Neural progenitor cell (in vitro differentiated cells): ENCODE data around the gene SELENBP1. TPM values are rescaled to one million over a fixed set of nuclear protein-coding genes. Genes with fewer than 3 reads are reported as not detected.
"Not testable (repeated sequence)": the region's sequence is repeated elsewhere in the genome, so short reads cannot be mapped to it uniquely, and the experiment has no call there.

Source experiments
- DNase-seq: peaks from one replicate; pipeline ENCODE4 v3.0.0-alpha.2; 2016; ENCODE audit warnings: low spot score
- H2AFZ ChIP-seq: fragments of 200-600 bp; sonication (generic); replicated peaks from 2 replicates; pipeline ENCODE4 v1.6.1; 2016; ENCODE audit warnings: antibody characterized with exemption
- H3F3A ChIP-seq: fragments of 200-600 bp; sonication (generic); 2 replicates; pipeline ENCODE4 v1.6.1; 2016; ENCODE audit warnings: antibody characterized with exemption, low read depth
- H3K27ac ChIP-seq: fragments of 200-600 bp; sonication (generic); 2 replicates; pipeline ENCODE4 v1.5.1; 2016; ENCODE audit warnings: mild to moderate bottlenecking
- H3K27me3 ChIP-seq: fragments of 200-600 bp; sonication (generic); 2 replicates; pipeline ENCODE4 v1.6.1; 2016; ENCODE audit warnings: mild to moderate bottlenecking, moderate library complexity
- H3K36me3 ChIP-seq: fragments of 200-600 bp; sonication (generic); 2 replicates; pipeline ENCODE4 v1.5.1; 2016
- H3K4me1 ChIP-seq: fragments of 200-600 bp; sonication (generic); 2 replicates; pipeline ENCODE4 v1.6.1; 2016; ENCODE audit warnings: mixed run types
- H3K4me2 ChIP-seq: fragments of 200-600 bp; sonication (generic); 2 replicates; pipeline ENCODE4 v1.6.1; 2016
- H3K4me3 ChIP-seq: fragments of 200-600 bp; sonication (generic); 2 replicates; pipeline ENCODE4 v1.5.1; 2016
- H3K79me2 ChIP-seq: fragments of 200-600 bp; sonication (generic); 2 replicates; pipeline ENCODE4 v1.6.1; 2016; ENCODE audit warnings: low read depth
- H3K9ac ChIP-seq: fragments of 200-600 bp; sonication (generic); 2 replicates; pipeline ENCODE4 v1.6.1; 2016
- H3K9me3 ChIP-seq: fragments of 200-600 bp; sonication (generic); 2 replicates; pipeline ENCODE4 v1.5.1; 2016; ENCODE audit warnings: low read depth
- H4K20me1 ChIP-seq: fragments of 200-600 bp; sonication (generic); 2 replicates; pipeline ENCODE4 v1.6.1; 2016; ENCODE audit warnings: low read depth
- H3K27ac Mint-ChIP-seq: 3 replicates; pipeline ENCODE4 v1.8.0; 2021; ENCODE audit warnings: mixed read lengths
- H3K27me3 Mint-ChIP-seq: 2 replicates; pipeline ENCODE4 v1.8.0; 2022; ENCODE audit warnings: low read depth, mild to moderate bottlenecking, inconsistent platforms, moderate library complexity, mixed read lengths; ENCODE audit not compliant: insufficient read depth
- H3K36me3 Mint-ChIP-seq: 3 replicates; pipeline ENCODE4 v1.8.0; 2021; ENCODE audit warnings: mixed read lengths
- H3K4me1 Mint-ChIP-seq: 3 replicates; pipeline ENCODE4 v1.8.0; 2021; ENCODE audit warnings: mixed read lengths
- H3K4me3 Mint-ChIP-seq: 3 replicates; pipeline ENCODE4 v1.8.0; 2021; ENCODE audit warnings: mild to moderate bottlenecking, moderate library complexity, mixed read lengths
- H3K9me3 Mint-ChIP-seq: 3 replicates; pipeline ENCODE4 v1.8.0; 2020; ENCODE audit warnings: mixed read lengths
- EZH2 ChIP-seq: fragments of 200-600 bp; sonication (generic); IDR thresholded peaks from 2 replicates; pipeline ENCODE4 v1.6.1; 2017; ENCODE audit warnings: antibody characterized with exemption, mild to moderate bottlenecking, moderate library complexity
- EZH2phosphoT487 ChIP-seq: fragments of 200-600 bp; sonication (generic); IDR thresholded peaks from 2 replicates; pipeline ENCODE4 v1.6.1; 2017; ENCODE audit warnings: antibody characterized with exemption
- total RNA-seq: library from RNA; depleted of rRNA; stranded (reverse); fragments of >200 nt; gene quantifications from 2 replicates; pipeline ENCODE4 v1.2.3, GENCODE V29; 2015; ENCODE audit warnings: low replicate concordance
- TF ChIP-seq, protein P1 (sequence below): fragments of 200-600 bp; sonication (generic); IDR thresholded peaks from 2 replicates; pipeline ENCODE4 v1.5.1; 2017; ENCODE audit warnings: antibody characterized with exemption, mild to moderate bottlenecking

Gene SELENBP1
- total RNA-seq, 1 donor from 2014 or later: 38.5 TPM

DNA sequence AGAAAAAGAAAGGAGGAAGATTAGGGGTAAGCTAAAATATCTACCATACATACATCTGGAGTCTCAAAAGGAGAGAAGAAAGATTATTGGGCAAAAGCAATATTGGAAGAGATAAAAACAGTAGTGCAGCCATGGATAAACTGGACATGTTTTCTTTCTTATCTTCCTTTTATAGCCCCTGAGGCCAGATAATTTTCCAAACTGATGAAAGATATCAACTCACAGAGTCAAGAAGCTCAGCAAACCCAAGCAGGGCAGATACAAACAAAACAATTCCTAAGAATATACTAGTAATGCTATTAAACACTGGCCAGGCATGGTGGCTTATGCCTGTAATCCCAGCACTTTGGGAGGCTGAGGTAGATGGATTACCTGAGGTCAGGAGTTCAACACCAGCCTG lies 21.1 kb upstream of the SELENBP1 start:
- Mint-ChIP-seq H3K4me1 (no peaks in the 10 kb centered on the region), H3K27ac (no peak overlapping the region), H3K9me3 (peaks cover 10% of the 10 kb centered on the region), H3K4me3 (no peak overlapping the region), H3K27me3 (peaks cover 6% of the 10 kb centered on the region), H3K36me3 (no peaks in the 10 kb centered on the region)
- Histone ChIP-seq H3K79me2 (no peaks in the 10 kb centered on the region), H3K9ac (no peak overlapping the region), H3K4me1 (no peaks in the 10 kb centered on the region), H3K4me2 (no peak overlapping the region), H3F3A (peaks cover 7% of the 10 kb centered on the region), H3K27ac (no peak overlapping the region), H3K27me3 (no peaks in the 10 kb centered on the region), H3K36me3 (no peaks in the 10 kb centered on the region), H2AFZ (no peak overlapping the region), H3K4me3 (no peak overlapping the region), H3K9me3 (no peaks in the 10 kb centered on the region), H4K20me1 (no peaks in the 10 kb centered on the region)
- DNase-seq: no peak
- TF ChIP-seq, protein P1, sequence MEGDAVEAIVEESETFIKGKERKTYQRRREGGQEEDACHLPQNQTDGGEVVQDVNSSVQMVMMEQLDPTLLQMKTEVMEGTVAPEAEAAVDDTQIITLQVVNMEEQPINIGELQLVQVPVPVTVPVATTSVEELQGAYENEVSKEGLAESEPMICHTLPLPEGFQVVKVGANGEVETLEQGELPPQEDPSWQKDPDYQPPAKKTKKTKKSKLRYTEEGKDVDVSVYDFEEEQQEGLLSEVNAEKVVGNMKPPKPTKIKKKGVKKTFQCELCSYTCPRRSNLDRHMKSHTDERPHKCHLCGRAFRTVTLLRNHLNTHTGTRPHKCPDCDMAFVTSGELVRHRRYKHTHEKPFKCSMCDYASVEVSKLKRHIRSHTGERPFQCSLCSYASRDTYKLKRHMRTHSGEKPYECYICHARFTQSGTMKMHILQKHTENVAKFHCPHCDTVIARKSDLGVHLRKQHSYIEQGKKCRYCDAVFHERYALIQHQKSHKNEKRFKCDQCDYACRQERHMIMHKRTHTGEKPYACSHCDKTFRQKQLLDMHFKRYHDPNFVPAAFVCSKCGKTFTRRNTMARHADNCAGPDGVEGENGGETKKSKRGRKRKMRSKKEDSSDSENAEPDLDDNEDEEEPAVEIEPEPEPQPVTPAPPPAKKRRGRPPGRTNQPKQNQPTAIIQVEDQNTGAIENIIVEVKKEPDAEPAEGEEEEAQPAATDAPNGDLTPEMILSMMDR: no peak
- TF ChIP-seq EZH2phosphoT487: no peak
- no peak for TF ChIP-seq EZH2

DNA sequence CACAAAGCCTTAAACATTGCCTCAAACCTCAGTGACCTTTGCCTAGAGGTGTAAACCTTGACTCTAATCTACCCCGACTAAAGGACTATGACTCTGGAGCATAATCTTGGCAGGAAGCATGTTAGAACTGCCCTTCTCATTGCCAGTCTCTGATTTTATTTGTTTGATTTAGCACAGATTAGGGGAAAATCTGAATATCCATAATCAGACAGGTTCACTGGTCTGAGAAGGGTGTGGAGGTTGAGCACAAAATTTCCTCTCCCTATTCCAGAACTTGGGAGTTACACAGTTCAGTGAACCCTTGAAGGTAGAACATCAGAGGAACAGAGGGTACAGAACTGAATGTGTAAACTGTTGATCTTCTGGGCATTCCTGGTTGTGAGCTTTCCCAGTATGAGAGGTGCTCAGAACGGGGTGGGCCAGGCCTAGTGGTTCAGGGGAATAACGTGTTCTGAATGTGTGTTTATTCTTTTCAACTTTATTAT lies 18.6 kb upstream of the SELENBP1 start:
- H3K79me2 ChIP-seq: no peaks in the 10 kb centered on the region
- H3F3A ChIP-seq: no peaks in the 10 kb centered on the region
- no peak overlapping the region for H3K27ac ChIP-seq
- H3K4me3 ChIP-seq: no peak overlapping the region
- peaks cover 3% of the 10 kb centered on the region for H3K27me3 Mint-ChIP-seq
- H4K20me1 ChIP-seq: no peaks in the 10 kb centered on the region
- TF ChIP-seq EZH2phosphoT487: no peak
- no peak for TF ChIP-seq EZH2
- TF ChIP-seq, protein P1: no peak
- H3K9me3 Mint-ChIP-seq: peaks cover 16% of the 10 kb centered on the region
- no peaks in the 10 kb centered on the region for H3K9me3 ChIP-seq
- DNase-seq: no peak
- no peaks in the 10 kb centered on the region for H3K27me3 ChIP-seq
- H3K27ac Mint-ChIP-seq: no peak overlapping the region
- no peaks in the 10 kb centered on the region for H3K36me3 Mint-ChIP-seq
- no peak overlapping the region for H2AFZ ChIP-seq
- H3K4me1 ChIP-seq: no peaks in the 10 kb centered on the region
- no peak overlapping the region for H3K9ac ChIP-seq
- H3K36me3 ChIP-seq: no peaks in the 10 kb centered on the region
- H3K4me3 Mint-ChIP-seq: no peak overlapping the region
- H3K4me2 ChIP-seq: no peak overlapping the region
- no peaks in the 10 kb centered on the region for H3K4me1 Mint-ChIP-seq

DNA sequence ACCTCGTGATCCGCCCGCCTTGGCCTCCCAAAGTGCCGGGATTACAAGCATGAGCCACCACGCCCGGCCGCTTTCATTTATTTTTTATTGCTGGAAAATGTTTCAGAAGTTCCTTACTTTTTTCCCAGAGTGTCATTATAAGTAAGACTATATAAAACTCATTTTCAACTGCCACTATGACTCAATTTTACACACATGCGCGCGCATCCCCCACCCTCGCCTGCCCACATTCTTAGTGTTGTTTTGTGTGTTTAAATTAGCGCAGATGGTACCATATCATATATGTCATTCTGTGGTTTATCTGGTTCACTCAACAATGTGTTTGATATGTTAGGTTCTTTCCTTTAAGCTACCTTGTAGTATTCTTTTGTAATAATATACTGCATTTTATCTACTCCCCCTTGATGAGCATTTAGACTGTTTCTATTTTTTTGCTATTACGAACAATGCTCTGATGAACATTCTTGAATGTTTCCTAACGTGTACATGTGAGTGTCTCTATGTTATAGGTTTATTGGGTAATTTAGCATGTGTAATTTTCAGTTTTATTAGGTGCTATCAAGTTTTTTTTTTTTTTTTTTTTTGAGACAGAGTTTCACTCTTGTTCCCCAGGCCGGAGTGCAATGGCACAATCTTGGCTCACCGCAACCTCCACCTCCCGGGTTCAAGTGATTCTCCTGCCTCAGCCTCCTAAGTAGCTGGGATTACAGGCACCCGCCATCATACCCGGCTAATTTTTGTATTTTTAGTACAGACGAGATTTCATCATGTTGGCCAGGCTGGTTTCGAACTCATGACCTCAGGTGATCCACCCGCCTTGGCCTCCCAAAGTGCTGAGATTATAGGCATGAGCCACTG lies 17.9 kb upstream of the SELENBP1 start:
- peaks cover 16% of the 10 kb centered on the region for H3K9me3 Mint-ChIP-seq
- not testable (repeated sequence) for H3K27ac ChIP-seq, H3K27me3 ChIP-seq, H3K9ac ChIP-seq, H3K27ac Mint-ChIP-seq, H3K4me1 ChIP-seq, H3F3A ChIP-seq, DNase-seq, H3K79me2 ChIP-seq, H3K36me3 Mint-ChIP-seq, H3K4me3 ChIP-seq, H3K27me3 Mint-ChIP-seq, H3K4me2 ChIP-seq, H2AFZ ChIP-seq, H3K36me3 ChIP-seq, H3K9me3 ChIP-seq, H3K4me1 Mint-ChIP-seq, H4K20me1 ChIP-seq, H3K4me3 Mint-ChIP-seq

DNA sequence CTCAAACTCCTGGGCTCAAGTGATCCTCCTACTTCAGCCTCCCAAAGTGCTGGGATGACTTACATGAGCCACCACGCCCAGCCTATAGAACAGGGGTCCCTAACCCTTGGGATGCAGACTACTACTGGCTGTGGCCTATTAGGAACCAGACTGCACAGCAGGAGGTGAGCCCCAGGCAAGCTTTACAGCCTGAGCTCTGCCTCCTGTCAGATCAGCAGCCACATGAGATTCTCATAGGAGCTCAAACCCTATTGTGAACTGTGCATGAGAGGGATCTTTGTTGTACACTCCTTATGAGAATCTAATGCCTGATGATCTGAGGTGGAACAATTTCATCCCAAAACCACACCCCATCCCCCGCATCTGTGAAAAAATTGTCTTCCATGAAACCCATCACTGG lies 13.5 kb upstream of the SELENBP1 start:
- Mint-ChIP-seq H3K27ac (no peak overlapping the region), H3K27me3 (peaks cover under 1% of the 10 kb centered on the region), H3K4me3 (no peak overlapping the region), H3K4me1 (no peaks in the 10 kb centered on the region), H3K9me3 (peaks cover 5% of the 10 kb centered on the region), H3K36me3 (no peaks in the 10 kb centered on the region)
- H3K27ac ChIP-seq: no peak overlapping the region
- H3K27me3 ChIP-seq: no peaks in the 10 kb centered on the region
- no peaks in the 10 kb centered on the region for H3K4me1 ChIP-seq
- H3K36me3 ChIP-seq: no peaks in the 10 kb centered on the region
- H2AFZ ChIP-seq: no peak overlapping the region
- H4K20me1 ChIP-seq: no peaks in the 10 kb centered on the region
- DNase-seq: no peak
- H3K9ac ChIP-seq: no peak overlapping the region
- H3K4me2 ChIP-seq: no peak overlapping the region
- no peaks in the 10 kb centered on the region for H3K79me2 ChIP-seq
- no peaks in the 10 kb centered on the region for H3K9me3 ChIP-seq
- no peak for TF ChIP-seq EZH2phosphoT487
- no peak for TF ChIP-seq EZH2
- TF ChIP-seq, protein P1: no peak
- H3F3A ChIP-seq: no peaks in the 10 kb centered on the region
- H3K4me3 ChIP-seq: no peak overlapping the region
